ENCODE data around the gene RNLS.
"Not testable (repeated sequence)": the region's sequence is repeated elsewhere in the genome, so short reads cannot be mapped to it uniquely, and the experiment has no call there.

RNLS gene

DNA sequence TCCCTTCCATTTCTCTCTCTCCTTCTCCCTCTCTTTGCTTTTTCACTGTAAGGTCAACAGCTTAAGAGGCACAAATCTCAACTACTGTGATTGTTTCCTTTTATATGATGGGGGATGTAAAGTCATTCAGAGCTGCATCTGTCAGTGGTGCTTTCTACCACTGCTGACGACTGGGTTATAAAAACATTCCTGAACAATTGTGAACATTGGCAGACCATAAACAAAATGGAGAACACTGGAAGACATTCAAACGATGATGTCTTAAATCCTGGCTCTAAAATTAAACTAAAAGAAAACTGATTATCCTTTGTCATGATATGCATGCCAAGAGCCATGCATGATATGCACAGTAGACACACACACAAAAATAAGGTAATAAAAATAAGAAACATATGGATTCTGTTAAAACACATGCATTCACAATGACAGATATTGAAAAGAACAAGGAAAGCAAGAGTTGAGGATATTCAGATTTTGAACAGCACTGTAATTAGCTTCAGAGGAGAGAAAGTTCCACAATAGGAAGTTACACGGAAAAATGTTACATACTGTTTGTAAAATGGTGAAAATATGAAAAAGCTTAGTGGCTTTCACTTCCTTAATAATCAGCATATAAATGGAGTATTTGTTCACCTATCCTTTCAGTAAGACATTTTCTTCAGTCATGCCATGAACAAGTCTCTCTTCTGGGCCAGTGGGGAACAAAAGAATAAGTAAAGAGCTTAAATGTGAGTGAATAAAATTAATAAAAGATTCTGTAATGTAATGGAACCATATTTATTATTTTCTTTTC is 89.2 kb downstream of the RNLS start:
- DNase-seq (ENCODE audit: low spot score in 2 of 2): no peak

DNA sequence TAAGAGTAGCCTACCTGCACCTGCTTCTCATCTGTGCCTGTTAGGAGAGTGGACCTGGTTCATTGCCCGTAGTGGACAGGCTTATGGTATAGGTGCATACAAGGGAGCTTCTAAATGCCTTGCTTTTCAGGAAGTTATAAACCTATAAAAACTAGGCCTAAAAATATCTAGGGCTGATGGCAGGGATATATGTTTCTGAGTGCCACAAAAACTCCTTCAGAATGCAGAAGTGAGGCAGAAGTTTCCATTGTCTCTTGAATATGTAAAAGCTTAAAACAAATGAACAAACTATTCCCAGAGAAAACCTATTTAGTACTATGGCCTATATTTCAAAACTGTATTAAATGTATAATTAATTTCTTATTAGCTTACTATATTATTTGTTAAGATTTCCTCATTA is 91.8 kb downstream of the RNLS start:
- DNase-seq (ENCODE audit: low spot score in 2 of 2): no peak
- ATAC-seq (ENCODE audit: low read depth): no peak
- H3K4me3 Mint-ChIP-seq: no peak overlapping the region
- no peaks in the 10 kb centered on the region for H3K27me3 Mint-ChIP-seq
- peaks cover 8% of the 10 kb centered on the region for H3K36me3 Mint-ChIP-seq
- H3K27ac Mint-ChIP-seq: peak overlapping the region; percentile 45
- peaks cover 21% of the 10 kb centered on the region for H3K4me1 Mint-ChIP-seq
- peaks cover 4% of the 10 kb centered on the region for H3K9me3 Mint-ChIP-seq

More for the DNA sequence above, 89.2 kb downstream of the RNLS start:
- no peaks in the 10 kb centered on the region for H3K9me3 Mint-ChIP-seq
- peak; percentile 39 for ATAC-seq (ENCODE audit: low read depth)
- H3K36me3 Mint-ChIP-seq: peaks cover 2% of the 10 kb centered on the region
- H3K4me3 Mint-ChIP-seq: no peak overlapping the region
- H3K27me3 Mint-ChIP-seq: no peaks in the 10 kb centered on the region
- peak overlapping the region; percentile 2 for H3K27ac Mint-ChIP-seq
- peaks cover 26% of the 10 kb centered on the region for H3K4me1 Mint-ChIP-seq

DNA sequence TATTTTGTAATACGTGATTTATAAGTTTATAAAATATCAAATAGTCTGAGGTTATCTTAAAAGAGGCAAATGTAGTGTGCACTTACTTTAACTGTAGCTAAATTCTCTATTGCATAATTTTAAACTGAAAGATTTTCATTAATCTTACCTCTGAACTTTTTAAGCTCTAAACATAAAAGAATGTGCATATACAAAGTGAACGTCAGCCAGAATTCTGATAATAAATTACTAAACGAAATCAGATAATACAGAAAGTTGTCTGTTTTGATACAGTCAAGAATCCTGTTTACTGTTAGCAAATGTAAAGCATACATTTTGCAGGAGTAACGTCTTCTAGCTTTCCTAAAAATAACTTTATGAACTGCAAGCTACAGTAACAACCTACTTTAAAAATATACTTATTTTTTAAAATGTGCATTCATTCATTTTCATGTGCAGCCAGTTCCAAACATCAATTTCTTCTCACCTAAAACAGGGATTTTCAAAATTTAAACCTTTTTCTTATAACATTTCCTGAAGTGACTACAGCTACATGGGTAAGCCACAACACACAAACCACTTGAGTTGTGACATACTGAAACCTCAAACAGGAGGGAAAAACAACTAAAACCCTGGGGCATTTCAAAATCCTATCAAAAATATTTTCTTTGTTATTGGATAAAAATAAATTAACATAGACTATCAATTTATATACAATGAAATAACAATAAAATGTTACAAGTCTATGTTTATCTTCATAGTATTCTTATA is 92.7 kb downstream of the RNLS start:
- DNase-seq (ENCODE audit: low spot score in 2 of 2): no peak
- peaks cover 16% of the 10 kb centered on the region for H3K4me1 Mint-ChIP-seq
- H3K27me3 Mint-ChIP-seq: no peaks in the 10 kb centered on the region
- H3K36me3 Mint-ChIP-seq: peaks cover 6% of the 10 kb centered on the region
- H3K4me3 Mint-ChIP-seq: no peak overlapping the region
- H3K27ac Mint-ChIP-seq: no peak overlapping the region
- no peak for ATAC-seq (ENCODE audit: low read depth)
- H3K9me3 Mint-ChIP-seq: peaks cover 4% of the 10 kb centered on the region

DNA sequence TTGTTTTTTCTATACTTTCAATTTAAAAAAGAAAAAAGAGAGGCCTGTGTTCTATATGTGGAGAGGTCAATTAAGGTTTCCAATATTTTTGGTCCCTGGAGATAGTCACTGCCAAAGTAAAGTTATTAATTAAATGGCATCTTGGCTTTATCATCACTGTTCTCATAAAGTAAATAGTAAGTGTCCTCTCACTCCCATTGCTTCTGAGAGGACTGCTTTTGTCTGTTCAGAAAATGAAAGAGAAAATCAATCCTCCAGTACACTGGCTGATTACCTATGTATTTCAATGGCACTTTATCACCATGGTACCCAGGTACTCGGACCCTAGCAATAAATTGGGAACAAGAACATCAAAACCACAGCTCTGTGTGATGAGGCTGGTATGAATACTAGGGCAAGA is 94.0 kb downstream of the RNLS start:
- H3K4me3 Mint-ChIP-seq: no peak overlapping the region
- no peak for ATAC-seq (ENCODE audit: low read depth)
- peaks cover 4% of the 10 kb centered on the region for H3K9me3 Mint-ChIP-seq
- H3K36me3 Mint-ChIP-seq: peaks cover 6% of the 10 kb centered on the region
- no peak for DNase-seq (ENCODE audit: low spot score in 2 of 2)
- H3K4me1 Mint-ChIP-seq: peaks cover 14% of the 10 kb centered on the region
- H3K27me3 Mint-ChIP-seq: no peaks in the 10 kb centered on the region
- no peak overlapping the region for H3K27ac Mint-ChIP-seq

DNA sequence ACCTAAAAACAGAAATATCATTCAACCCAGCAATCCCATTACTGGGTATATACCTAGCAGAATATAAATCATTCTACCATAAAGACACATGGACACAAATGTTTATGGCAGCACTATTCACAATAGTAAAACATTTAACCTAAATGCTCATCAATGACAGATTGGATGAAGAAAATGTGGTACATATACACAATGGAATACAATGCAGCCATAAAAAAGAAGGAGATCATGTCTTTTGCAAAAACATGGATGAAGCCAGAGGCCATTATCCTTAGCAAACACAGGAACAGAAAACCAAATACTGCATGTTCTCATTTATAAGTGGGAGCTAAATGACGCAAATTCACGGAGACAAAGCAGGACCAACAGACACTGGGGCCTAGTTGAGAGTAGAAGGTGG is 96.3 kb downstream of the RNLS start:
- not testable (repeated sequence) for H3K27ac Mint-ChIP-seq; H3K27me3 Mint-ChIP-seq; H3K4me1 Mint-ChIP-seq; H3K36me3 Mint-ChIP-seq; H3K4me3 Mint-ChIP-seq; H3K9me3 Mint-ChIP-seq; DNase-seq (ENCODE audit: low spot score in 2 of 2); ATAC-seq (ENCODE audit: low read depth)

DNA sequence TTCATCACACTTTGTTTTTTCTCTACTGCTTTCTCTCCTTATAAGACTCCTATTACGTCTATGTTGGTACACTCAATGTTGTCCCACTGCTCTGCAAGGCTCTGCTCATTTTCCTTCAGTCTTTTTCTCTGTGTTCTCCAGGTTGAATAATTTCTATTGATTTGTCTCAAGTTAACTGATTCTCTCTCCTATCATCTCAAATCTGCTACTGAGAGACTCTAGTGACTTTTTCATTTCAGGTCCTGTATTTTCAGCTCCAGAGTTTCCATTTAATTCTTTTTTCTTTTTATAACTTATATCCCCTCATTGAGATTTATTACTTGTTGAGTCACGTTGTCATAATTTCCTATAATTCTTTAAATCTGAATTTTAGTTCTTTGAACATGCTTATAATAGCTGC is 100.9 kb downstream of the RNLS start:
- H3K4me1 Mint-ChIP-seq: no peaks in the 10 kb centered on the region
- H3K27ac Mint-ChIP-seq: no peak overlapping the region
- H3K36me3 Mint-ChIP-seq: peaks cover 10% of the 10 kb centered on the region
- no peak for ATAC-seq (ENCODE audit: low read depth)
- H3K4me3 Mint-ChIP-seq: no peak overlapping the region
- H3K27me3 Mint-ChIP-seq: no peaks in the 10 kb centered on the region
- no peak for DNase-seq (ENCODE audit: low spot score in 2 of 2)
- peaks cover 8% of the 10 kb centered on the region for H3K9me3 Mint-ChIP-seq

DNA sequence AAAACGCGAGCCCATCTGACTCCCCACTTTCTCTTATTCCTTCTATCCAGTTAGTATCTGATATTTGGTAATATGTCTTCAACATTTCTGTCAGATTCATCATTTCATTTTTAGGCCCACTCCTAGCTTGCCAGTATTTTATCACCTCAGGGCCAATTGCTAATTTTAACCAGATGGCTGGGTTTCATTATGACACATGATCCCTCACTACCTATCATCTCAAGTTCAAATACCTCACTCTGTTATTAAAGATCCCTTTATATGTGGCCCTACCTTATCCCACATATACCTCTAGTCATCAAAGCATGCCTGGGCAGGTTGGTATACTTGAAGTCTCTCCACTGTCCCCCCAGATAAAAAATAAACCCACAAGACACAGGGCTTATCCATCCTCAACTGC is 104.9 kb downstream of the RNLS start:
- Mint-ChIP-seq H3K36me3 (peaks cover 4% of the 10 kb centered on the region), H3K27ac (no peak overlapping the region), H3K4me3 (no peak overlapping the region), H3K27me3 (no peaks in the 10 kb centered on the region), H3K4me1 (no peaks in the 10 kb centered on the region), H3K9me3 (peaks cover 4% of the 10 kb centered on the region)
- DNase-seq (ENCODE audit: low spot score in 2 of 2): no peak
- no peak for ATAC-seq (ENCODE audit: low read depth)

DNA sequence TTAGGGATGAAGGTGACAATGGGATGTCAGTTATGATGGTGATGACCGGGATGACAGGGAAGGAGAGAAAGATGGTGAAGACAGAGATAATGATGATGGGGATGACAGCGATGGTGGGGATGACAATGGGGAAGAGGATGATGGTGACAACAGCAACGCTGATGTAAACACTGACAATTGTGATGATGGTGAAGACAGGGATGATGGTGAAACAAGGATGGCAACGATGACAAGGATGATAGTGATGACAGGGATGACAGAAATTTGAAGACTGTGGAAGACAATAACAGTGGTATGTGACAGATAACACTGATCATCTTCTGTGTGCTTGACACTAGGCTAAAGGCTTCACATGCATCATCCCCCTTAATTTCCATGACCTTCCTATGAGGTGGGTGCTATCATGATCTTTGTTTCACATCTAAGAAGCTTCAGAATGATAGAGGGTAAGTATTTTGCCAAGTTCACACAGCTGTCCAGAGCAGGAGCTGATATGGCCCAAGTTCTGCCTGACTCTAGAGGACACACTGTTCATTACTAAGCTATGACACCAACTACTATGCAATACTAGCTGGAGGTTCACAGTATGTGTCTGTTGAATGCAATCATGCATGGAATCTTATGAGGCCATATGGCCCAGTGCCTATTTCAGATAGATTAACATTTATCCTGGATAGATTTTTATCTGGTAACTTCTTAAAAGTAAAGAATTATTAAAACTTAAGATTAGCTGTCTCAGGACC is 105.6 kb downstream of the RNLS start:
- H3K9me3 Mint-ChIP-seq: peaks cover 2% of the 10 kb centered on the region
- ATAC-seq (ENCODE audit: low read depth): no peak
- H3K27me3 Mint-ChIP-seq: no peaks in the 10 kb centered on the region

DNA sequence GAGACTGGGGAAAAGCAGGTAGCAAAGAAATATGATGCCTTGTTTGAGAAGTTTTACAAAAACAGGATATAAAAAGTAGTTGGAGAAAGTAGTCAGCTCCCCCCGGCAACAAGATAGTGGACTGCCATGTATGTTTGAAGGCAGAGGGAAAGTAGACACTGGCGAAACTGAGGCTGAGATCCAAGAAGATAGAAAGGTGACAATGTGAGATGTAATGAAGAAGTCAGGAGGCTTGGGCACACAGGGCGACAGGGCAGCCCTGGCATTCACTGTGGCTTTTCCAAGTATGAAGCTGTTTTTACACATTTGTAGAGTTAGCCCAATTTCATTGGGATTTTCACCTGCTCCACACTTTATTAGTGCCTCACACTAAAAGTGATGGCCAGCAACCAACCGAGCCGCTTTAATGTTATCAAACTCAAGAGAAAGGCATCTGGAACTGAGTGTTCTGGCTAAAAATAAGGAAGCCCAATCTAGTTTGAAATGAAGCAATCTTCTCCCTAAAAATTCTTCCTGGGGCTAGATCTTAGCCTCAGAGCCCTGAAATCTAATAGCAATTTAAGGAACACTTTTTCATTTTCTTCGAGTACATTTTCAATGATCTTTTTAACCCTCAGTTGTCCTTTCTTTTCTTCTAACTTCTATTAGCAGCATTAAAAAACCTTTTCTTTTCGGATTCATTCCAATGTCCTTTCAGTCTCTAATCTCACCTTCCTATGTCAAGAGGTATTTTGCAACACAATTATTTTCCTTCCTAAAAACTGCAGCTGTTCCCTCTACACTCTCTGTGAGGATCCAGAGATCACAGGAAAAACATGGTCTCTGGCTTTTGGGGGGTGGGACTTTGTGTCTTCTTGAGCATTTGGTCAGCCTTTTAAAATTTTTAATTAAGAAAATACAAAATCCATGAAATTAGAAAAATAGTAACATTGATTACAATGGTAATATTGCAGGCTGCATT is 108.0 kb downstream of the RNLS start:
- no peaks in the 10 kb centered on the region for H3K36me3 Mint-ChIP-seq
- no peaks in the 10 kb centered on the region for H3K4me1 Mint-ChIP-seq
- no peaks in the 10 kb centered on the region for H3K9me3 Mint-ChIP-seq
- H3K27me3 Mint-ChIP-seq: no peaks in the 10 kb centered on the region
- no peak overlapping the region for H3K4me3 Mint-ChIP-seq
- ATAC-seq (ENCODE audit: low read depth) (no peak), DNase-seq (ENCODE audit: low spot score in 2 of 2) (no peak)
- H3K27ac Mint-ChIP-seq: no peak overlapping the region

More for the DNA sequence above, 105.6 kb downstream of the RNLS start:
- no peak for DNase-seq (ENCODE audit: low spot score in 2 of 2)
- Mint-ChIP-seq H3K27ac (no peak overlapping the region), H3K36me3 (peaks cover 2% of the 10 kb centered on the region), H3K4me1 (no peaks in the 10 kb centered on the region), H3K4me3 (no peak overlapping the region)

DNA sequence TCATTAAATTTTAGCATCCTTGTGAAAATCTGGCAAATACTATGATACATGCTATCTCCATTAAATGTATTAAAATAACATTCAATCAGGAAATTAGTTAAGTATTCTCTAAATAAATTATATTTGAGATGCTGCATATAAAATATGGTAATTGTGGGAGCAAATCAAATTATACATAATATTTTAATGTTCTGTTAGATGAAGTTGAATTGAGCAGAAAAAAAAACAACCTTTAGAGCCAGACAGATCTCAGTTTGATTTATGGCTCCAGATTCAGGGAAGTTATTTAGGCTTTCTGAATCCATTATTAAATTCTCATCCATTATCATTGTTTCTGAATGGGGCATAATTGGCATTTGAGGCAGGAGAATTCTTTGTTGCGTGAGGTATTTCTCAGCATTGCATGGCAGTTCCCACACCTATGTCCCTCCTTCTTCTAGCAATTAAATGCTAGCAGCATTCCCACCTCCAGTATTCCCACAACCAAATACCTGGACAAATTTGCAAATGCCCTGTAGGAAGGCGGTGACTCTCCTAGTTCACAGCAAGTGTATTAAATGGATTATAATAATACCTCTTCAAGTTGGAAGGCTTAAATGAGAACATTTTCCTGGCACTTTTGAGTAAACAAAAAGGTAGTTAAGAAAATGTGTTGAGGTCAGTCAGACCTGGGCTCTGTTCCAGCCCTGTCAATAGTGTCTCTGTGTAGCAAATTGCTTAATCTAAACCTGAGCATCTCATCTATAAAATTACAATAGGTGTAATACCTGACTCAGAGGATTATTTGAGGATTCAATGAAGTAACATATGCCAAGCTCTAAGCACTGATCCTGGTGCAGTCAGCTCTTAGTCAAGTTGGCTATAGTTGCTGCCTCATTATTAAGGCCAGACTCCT is 108.9 kb downstream of the RNLS start:
- Mint-ChIP-seq H3K36me3 (no peaks in the 10 kb centered on the region), H3K27ac (no peak overlapping the region), H3K9me3 (no peaks in the 10 kb centered on the region), H3K27me3 (no peaks in the 10 kb centered on the region), H3K4me3 (no peak overlapping the region), H3K4me1 (no peaks in the 10 kb centered on the region)
- no peak for DNase-seq (ENCODE audit: low spot score in 2 of 2)
- no peak for ATAC-seq (ENCODE audit: low read depth)

DNA sequence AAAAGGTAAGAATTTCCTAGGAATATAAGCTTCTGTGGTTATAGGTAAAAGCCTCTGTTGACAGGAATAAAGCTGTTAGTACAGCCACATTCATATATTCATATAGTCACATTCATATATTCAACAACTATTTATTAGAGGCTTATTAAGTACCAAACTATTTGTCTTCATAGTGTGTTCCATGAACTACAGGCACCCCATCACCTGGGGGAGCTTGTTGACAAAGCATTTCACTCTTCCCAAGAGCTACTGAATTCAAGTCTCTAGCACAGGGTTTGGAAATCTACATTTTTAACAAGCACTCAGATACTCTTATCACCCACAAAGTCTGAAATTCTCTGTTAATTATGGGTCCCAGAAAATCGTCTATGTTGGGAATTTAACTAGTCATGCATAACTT is 110.6 kb downstream of the RNLS start:
- no peak for DNase-seq (ENCODE audit: low spot score in 2 of 2)
- Mint-ChIP-seq H3K4me1 (peaks cover 2% of the 10 kb centered on the region), H3K36me3 (no peaks in the 10 kb centered on the region)

DNA sequence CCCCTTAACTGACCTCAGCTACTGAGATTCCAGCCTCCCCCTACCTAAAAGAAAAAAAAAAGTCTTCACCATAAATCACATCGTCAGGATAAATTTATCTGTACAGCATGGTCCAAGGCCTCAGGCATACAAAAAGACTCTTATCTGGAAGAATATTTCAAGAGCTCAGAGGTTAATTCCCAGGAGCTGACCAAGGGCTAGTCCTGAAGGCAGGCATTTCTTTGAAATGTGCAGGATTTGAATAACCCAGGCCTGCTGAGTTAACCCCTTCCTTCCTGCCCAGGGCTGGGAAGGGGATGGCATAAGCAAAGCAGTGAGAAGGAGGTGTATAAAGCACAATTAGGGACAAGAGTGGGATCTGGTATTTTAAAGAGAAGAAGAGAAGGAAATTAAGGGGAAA is 111.2 kb downstream of the RNLS start:
- Mint-ChIP-seq H3K4me3 (no peak overlapping the region), H3K27me3 (no peaks in the 10 kb centered on the region), H3K27ac (no peak overlapping the region), H3K4me1 (peaks cover 2% of the 10 kb centered on the region), H3K36me3 (no peaks in the 10 kb centered on the region), H3K9me3 (no peaks in the 10 kb centered on the region)
- ATAC-seq (ENCODE audit: low read depth) (no peak), DNase-seq (ENCODE audit: low spot score in 2 of 2) (no peak)

More for the DNA sequence above, 110.6 kb downstream of the RNLS start:
- ATAC-seq (ENCODE audit: low read depth): no peak
- no peak overlapping the region for H3K27ac Mint-ChIP-seq
- no peaks in the 10 kb centered on the region for H3K9me3 Mint-ChIP-seq
- no peak overlapping the region for H3K4me3 Mint-ChIP-seq
- H3K27me3 Mint-ChIP-seq: no peaks in the 10 kb centered on the region

Measured in memory B cell (primary cell).